ENCODE measurements around the gene TRAPPC12.

Gene TRAPPC12

DNA sequence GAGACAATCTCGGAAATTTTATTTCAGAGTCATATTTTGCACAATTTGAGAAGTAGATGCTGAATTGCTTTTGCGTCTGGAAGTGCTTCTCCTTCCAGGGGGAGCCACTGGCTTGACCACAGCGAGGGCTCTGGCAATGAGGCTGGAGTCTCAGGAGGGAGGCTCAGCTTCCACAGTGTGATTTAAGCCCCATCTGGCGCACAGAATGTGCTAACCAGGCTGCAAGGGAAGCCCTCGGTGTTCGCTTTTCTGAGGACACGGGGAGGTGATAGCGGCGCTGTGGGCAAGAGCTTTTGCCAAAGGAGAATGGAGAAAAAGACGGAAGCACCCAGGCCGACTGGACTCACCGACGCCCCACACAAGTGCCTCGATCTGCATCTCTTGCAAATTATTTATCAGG, 87.5 kb downstream of the TRAPPC12 start:
- no peak overlapping the region for H3K27ac ChIP-seq
- H3K36me3 ChIP-seq (ENCODE audit: control insufficient read depth, insufficient read depth, low read length) = no peaks in the 10 kb centered on the region
- peaks cover 7% of the 10 kb centered on the region for H3K4me1 ChIP-seq

GRCh38 chr2:3467654-3468053, 88.2 kb downstream of the TRAPPC12 start:
- no peak overlapping the region for H3K4me2 ChIP-seq (ENCODE audit: low read length)
- no peaks in the 10 kb centered on the region for H3K79me2 ChIP-seq
- H3K9me3 ChIP-seq (ENCODE audit: control insufficient read depth, low read length) = no peaks in the 10 kb centered on the region
- H3K27ac ChIP-seq = no peak overlapping the region
- H3K27me3 ChIP-seq (ENCODE audit: control insufficient read depth, insufficient read depth, low read length) = no peaks in the 10 kb centered on the region
- no peaks in the 10 kb centered on the region for H3K36me3 ChIP-seq (ENCODE audit: control insufficient read depth, insufficient read depth, low read length)
- no peak overlapping the region for H3K4me3 ChIP-seq (ENCODE audit: low read depth, low read length)
- H2AFZ ChIP-seq = no peak overlapping the region
- TF ChIP-seq, protein P1, sequence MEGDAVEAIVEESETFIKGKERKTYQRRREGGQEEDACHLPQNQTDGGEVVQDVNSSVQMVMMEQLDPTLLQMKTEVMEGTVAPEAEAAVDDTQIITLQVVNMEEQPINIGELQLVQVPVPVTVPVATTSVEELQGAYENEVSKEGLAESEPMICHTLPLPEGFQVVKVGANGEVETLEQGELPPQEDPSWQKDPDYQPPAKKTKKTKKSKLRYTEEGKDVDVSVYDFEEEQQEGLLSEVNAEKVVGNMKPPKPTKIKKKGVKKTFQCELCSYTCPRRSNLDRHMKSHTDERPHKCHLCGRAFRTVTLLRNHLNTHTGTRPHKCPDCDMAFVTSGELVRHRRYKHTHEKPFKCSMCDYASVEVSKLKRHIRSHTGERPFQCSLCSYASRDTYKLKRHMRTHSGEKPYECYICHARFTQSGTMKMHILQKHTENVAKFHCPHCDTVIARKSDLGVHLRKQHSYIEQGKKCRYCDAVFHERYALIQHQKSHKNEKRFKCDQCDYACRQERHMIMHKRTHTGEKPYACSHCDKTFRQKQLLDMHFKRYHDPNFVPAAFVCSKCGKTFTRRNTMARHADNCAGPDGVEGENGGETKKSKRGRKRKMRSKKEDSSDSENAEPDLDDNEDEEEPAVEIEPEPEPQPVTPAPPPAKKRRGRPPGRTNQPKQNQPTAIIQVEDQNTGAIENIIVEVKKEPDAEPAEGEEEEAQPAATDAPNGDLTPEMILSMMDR (IDR thresholded peaks at IDR 0.05) = no peak
- H3K9ac ChIP-seq = no peak overlapping the region
- peaks cover 7% of the 10 kb centered on the region for H3K4me1 ChIP-seq

More for the DNA sequence above, 87.5 kb downstream of the TRAPPC12 start:
- no peaks in the 10 kb centered on the region for H3K79me2 ChIP-seq
- H3K27me3 ChIP-seq (ENCODE audit: control insufficient read depth, insufficient read depth, low read length) = no peaks in the 10 kb centered on the region
- H3K4me2 ChIP-seq (ENCODE audit: low read length) = no peak overlapping the region
- H3K9me3 ChIP-seq (ENCODE audit: control insufficient read depth, low read length) = no peaks in the 10 kb centered on the region
- TF ChIP-seq, protein P1 (IDR thresholded peaks at IDR 0.05) = no peak
- H2AFZ ChIP-seq = no peak overlapping the region
- H3K9ac ChIP-seq = no peak overlapping the region
- no peak overlapping the region for H3K4me3 ChIP-seq (ENCODE audit: low read depth, low read length)

GRCh38 chr2:3468296-3468988, 88.9 kb downstream of the TRAPPC12 start:
- Histone ChIP-seq H3K27ac (no peak overlapping the region), H3K27me3 (ENCODE audit: control insufficient read depth, insufficient read depth, low read length) (no peaks in the 10 kb centered on the region), H2AFZ (no peak overlapping the region), H3K4me1 (peaks cover 7% of the 10 kb centered on the region), H3K4me3 (ENCODE audit: low read depth, low read length) (no peak overlapping the region), H3K4me2 (ENCODE audit: low read length) (no peak overlapping the region), H3K79me2 (no peaks in the 10 kb centered on the region), H3K36me3 (ENCODE audit: control insufficient read depth, insufficient read depth, low read length) (no peaks in the 10 kb centered on the region), H3K9me3 (ENCODE audit: control insufficient read depth, low read length) (no peaks in the 10 kb centered on the region), H3K9ac (no peak overlapping the region)
- TF ChIP-seq, protein P1 (IDR thresholded peaks at IDR 0.05) = no peak

DNA sequence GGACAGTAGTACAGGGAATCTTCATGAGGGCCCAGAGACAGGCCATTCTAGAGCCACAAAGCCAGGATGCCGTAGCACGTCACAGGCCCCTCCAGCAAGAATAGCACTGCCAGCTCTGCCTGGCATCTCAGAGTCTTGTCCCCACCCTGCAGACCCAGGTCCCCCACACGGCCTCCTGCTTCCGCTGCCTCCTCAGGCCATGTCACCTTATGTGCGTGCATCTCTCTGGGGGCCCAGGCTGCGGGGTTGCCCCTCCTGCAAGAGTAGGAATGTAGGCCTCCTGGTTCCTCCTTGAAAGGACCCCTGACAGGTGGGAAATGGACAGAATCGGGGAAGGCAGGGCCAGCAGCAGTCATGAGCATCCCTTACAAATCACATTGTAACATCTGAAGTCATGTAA, 90.0 kb downstream of the TRAPPC12 start:
- Histone ChIP-seq H3K4me3 (ENCODE audit: low read depth, low read length) (no peak overlapping the region), H3K4me1 (peaks cover 7% of the 10 kb centered on the region), H3K27ac (no peak overlapping the region), H3K79me2 (no peaks in the 10 kb centered on the region), H3K27me3 (ENCODE audit: control insufficient read depth, insufficient read depth, low read length) (no peaks in the 10 kb centered on the region), H2AFZ (no peak overlapping the region), H3K36me3 (ENCODE audit: control insufficient read depth, insufficient read depth, low read length) (no peaks in the 10 kb centered on the region), H3K9ac (no peak overlapping the region), H3K9me3 (ENCODE audit: control insufficient read depth, low read length) (no peaks in the 10 kb centered on the region), H3K4me2 (ENCODE audit: low read length) (no peak overlapping the region)
- TF ChIP-seq, protein P1 (IDR thresholded peaks at IDR 0.05) = no peak

DNA sequence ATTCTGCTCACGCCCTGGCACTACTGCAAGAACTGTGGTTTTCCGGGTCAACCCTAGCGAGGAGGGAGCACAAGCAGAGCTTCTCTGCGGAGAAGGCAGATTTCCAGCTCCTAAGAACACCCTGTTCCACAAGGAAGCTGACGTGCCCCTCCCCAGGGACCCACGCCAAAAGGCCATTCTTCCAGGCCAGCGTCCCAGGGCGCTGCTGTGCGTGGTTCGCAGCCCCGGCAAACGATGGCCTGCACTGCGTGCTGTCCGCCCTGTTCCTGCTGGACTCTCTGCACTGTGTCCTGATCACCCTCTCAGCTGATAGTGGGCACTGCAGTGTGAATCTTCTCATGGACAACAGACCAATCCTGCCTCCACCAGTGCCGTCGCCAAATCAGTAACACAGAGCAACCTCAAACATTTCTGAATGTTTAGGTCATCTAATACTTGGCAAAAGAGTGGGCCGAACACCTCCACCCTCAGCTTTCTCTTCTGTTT, 90.7 kb downstream of the TRAPPC12 start:
- Histone ChIP-seq H3K79me2 (no peaks in the 10 kb centered on the region), H3K4me3 (ENCODE audit: low read depth, low read length) (no peak overlapping the region), H3K36me3 (ENCODE audit: control insufficient read depth, insufficient read depth, low read length) (no peaks in the 10 kb centered on the region), H3K4me2 (ENCODE audit: low read length) (no peak overlapping the region), H2AFZ (no peak overlapping the region), H3K27me3 (ENCODE audit: control insufficient read depth, insufficient read depth, low read length) (no peaks in the 10 kb centered on the region), H3K9me3 (ENCODE audit: control insufficient read depth, low read length) (no peaks in the 10 kb centered on the region), H3K27ac (peak overlapping the region; percentile 49), H3K9ac (no peak overlapping the region), H3K4me1 (peaks cover 7% of the 10 kb centered on the region)
- TF ChIP-seq, protein P1 (IDR thresholded peaks at IDR 0.05) = no peak

All from parathyroid adenoma (tissue), 2 donors.